ENCODE measurements around the gene EML6. TPM values are rescaled to one million over a fixed set of nuclear protein-coding genes. Genes with fewer than 3 reads are reported as not detected.

EML6 gene
- total RNA-seq, 4 donors from 2014 or later = 5.9 to 11.0 (median 7.9) TPM

DNA sequence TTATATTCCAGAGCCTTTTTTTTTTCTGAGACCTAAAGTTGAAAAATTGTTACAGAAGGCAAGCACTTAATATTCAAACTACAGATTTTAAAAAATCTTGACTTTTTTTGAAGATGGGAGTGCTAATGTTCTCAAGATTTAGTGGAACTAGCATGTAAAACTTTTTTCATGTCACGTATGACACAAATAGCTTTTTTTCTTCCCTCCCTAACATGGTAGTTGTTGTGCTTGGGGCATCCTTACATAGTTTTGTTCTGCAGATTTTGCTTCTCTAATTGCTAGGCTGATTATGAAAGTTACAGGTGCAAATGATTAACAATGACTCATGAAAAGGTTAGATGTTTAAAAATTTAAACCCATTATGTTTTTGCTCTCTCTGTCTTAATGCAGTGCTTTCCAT lies 3.0 kb downstream of the EML6 start:
- Histone ChIP-seq H3K27ac (no peak overlapping the region), H3K9me3 (no peaks in the 10 kb centered on the region), H3K4me3 (no peak overlapping the region), H3K36me3 (no peaks in the 10 kb centered on the region), H3K4me1 (peaks cover 0 to 6% (median 2%) of the 10 kb centered on the region in 4 donors), H3K27me3 (no peaks in the 10 kb centered on the region)
- no peak for TF ChIP-seq POLR2A (IDR thresholded peaks at IDR 0.05)
- TF ChIP-seq, protein P1, sequence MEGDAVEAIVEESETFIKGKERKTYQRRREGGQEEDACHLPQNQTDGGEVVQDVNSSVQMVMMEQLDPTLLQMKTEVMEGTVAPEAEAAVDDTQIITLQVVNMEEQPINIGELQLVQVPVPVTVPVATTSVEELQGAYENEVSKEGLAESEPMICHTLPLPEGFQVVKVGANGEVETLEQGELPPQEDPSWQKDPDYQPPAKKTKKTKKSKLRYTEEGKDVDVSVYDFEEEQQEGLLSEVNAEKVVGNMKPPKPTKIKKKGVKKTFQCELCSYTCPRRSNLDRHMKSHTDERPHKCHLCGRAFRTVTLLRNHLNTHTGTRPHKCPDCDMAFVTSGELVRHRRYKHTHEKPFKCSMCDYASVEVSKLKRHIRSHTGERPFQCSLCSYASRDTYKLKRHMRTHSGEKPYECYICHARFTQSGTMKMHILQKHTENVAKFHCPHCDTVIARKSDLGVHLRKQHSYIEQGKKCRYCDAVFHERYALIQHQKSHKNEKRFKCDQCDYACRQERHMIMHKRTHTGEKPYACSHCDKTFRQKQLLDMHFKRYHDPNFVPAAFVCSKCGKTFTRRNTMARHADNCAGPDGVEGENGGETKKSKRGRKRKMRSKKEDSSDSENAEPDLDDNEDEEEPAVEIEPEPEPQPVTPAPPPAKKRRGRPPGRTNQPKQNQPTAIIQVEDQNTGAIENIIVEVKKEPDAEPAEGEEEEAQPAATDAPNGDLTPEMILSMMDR (IDR thresholded peaks at IDR 0.05) = no peak
- DNase-seq = no peak

- no peak overlapping the region for H3K4me3 ChIP-seq
- no peak overlapping the region for H3K27ac ChIP-seq
- H3K36me3 ChIP-seq = no peaks in the 10 kb centered on the region
- no peaks in the 10 kb centered on the region for H3K9me3 ChIP-seq
- no peaks in the 10 kb centered on the region for H3K27me3 ChIP-seq
- TF ChIP-seq, protein P1 (IDR thresholded peaks at IDR 0.05) = no peak
- no peak for TF ChIP-seq POLR2A (IDR thresholded peaks at IDR 0.05)
- H3K4me1 ChIP-seq = peaks cover 0 to 6% (median 2%) of the 10 kb centered on the region in 4 donors
- no peak for DNase-seq
Observed at GRCh38 chr2:54726940-54727339, 3.5 kb downstream of the EML6 start.

DNA sequence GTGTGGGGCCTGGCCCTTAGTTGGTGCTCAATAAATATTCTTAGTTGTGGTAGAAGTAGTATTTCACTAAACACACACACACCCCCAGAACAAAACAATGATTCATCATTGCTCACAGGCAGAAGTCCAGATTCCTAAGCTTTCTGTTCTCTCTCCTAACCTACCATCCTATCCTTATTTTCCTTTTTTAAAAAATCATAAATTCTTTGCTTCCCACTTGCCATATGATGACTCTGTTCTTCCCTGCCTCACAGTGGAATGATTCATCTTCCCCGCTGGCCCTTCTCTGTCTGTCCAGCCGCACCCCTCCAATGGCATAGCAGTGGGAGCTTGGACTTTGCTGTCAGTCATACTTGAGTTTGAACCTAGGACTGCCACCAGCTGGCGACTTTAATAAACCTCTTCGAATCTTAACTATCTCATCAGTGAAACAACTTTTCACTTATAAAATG lies 5.2 kb downstream of the EML6 start:
- Histone ChIP-seq H3K27me3 (no peaks in the 10 kb centered on the region), H3K27ac (no peak overlapping the region), H3K9me3 (no peaks in the 10 kb centered on the region), H3K36me3 (no peaks in the 10 kb centered on the region), H3K4me1 (peaks cover 0 to 6% (median 2%) of the 10 kb centered on the region in 4 donors), H3K4me3 (no peak overlapping the region)
- no peak for TF ChIP-seq POLR2A (IDR thresholded peaks at IDR 0.05)
- TF ChIP-seq, protein P1 (IDR thresholded peaks at IDR 0.05) = no peak
- no peak for DNase-seq

DNA sequence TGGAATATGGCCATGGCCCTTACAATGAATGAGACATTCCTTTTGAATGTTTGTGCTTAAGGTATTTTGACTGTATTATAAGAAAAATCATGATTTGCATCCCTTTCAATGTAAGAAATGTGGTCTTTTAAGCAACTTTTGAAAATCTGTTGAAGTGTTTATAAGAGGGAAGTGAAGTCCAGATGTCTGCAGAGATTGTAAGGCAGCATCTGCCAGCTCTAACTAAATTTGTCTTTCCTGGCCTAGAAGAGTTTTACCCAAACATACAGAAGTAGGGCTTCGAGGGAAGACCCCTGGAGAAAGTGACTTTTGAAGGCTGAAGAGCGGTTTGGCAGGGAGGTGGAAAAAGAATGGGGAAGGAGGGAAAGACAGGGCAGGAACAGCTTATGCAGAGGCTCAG lies 12.2 kb downstream of the EML6 start:
- Histone ChIP-seq H3K36me3 (no peaks in the 10 kb centered on the region), H3K27me3 (no peaks in the 10 kb centered on the region), H3K9me3 (no peaks in the 10 kb centered on the region), H3K4me3 (no peak overlapping the region), H3K4me1 (no peaks in the 10 kb centered on the region), H3K27ac (no peak overlapping the region)
- TF ChIP-seq POLR2A (IDR thresholded peaks at IDR 0.05) = no peak
- TF ChIP-seq, protein P1 (IDR thresholded peaks at IDR 0.05) = no peak
- DNase-seq = no peak

DNA sequence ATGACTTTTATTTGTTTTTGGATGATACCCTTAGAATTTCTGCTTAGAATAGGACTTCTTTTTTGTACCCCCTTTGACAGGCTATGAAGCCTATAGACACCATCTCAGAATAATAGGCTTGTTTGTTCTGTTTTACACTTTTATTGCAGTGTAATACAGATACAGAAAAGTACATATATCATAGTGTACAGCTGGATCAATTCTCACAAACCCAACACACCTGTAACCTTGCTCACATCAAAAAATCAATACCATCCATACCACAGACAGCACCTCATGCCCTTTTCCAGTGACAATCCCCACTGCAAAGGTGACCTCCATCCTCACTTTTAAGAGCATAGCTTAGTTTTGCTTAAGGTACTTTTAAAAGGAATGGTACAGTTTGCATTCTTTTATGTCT lies 14.8 kb downstream of the EML6 start:
- Histone ChIP-seq H3K36me3 (no peaks in the 10 kb centered on the region), H3K4me1 (no peaks in the 10 kb centered on the region), H3K27me3 (no peaks in the 10 kb centered on the region), H3K27ac (no peak overlapping the region), H3K9me3 (no peaks in the 10 kb centered on the region), H3K4me3 (no peak overlapping the region)
- DNase-seq = no peak
- no peak for TF ChIP-seq POLR2A (IDR thresholded peaks at IDR 0.05)
- TF ChIP-seq, protein P1 (IDR thresholded peaks at IDR 0.05) = no peak

- Histone ChIP-seq H3K27me3 (no peaks in the 10 kb centered on the region), H3K4me3 (no peak overlapping the region), H3K9me3 (no peaks in the 10 kb centered on the region), H3K27ac (no peak overlapping the region), H3K36me3 (no peaks in the 10 kb centered on the region), H3K4me1 (no peaks in the 10 kb centered on the region)
- no peak for TF ChIP-seq POLR2A (IDR thresholded peaks at IDR 0.05)
- TF ChIP-seq, protein P1 (IDR thresholded peaks at IDR 0.05) = no peak
- no peak for DNase-seq
Observed at GRCh38 chr2:54740333-54740732, 16.9 kb downstream of the EML6 start.

All from Peyer's patch (tissue), 4 donors.